ENCODE data around the gene PAXX.

The PAXX gene

GRCh38 chr9:136952876-136953770, 39.1 kb upstream of the PAXX start:
- DNase-seq (ENCODE audit: low read depth), result no peak

GRCh38 chr9:136953771-136954269, 38.4 kb upstream of the PAXX start:
- DNase-seq (ENCODE audit: low read depth), result no peak

- no peak for DNase-seq (ENCODE audit: low read depth)
Measured at GRCh38 chr9:136954270-136955083, 37.7 kb upstream of the PAXX start.

- no peak for DNase-seq (ENCODE audit: low read depth)
Measured at GRCh38 chr9:136955202-136955942, 36.9 kb upstream of the PAXX start.

GRCh38 chr9:136955943-136956335, 36.3 kb upstream of the PAXX start:
- no peak for DNase-seq (ENCODE audit: low read depth)

- no peak for DNase-seq (ENCODE audit: low read depth)
Measured at GRCh38 chr9:136956604-136957003, 35.6 kb upstream of the PAXX start.

- no peak for DNase-seq (ENCODE audit: low read depth)
Measured at GRCh38 chr9:136957461-136957860, 34.8 kb upstream of the PAXX start.

- no peak for DNase-seq (ENCODE audit: low read depth)
Measured at GRCh38 chr9:136957901-136958300, 34.3 kb upstream of the PAXX start.

- no peak for DNase-seq (ENCODE audit: low read depth)
Measured at GRCh38 chr9:136958473-136958872, 33.7 kb upstream of the PAXX start.

GRCh38 chr9:136958898-136959850, 33.0 kb upstream of the PAXX start:
- no peak for DNase-seq (ENCODE audit: low read depth)

GRCh38 chr9:136960212-136960937, 31.8 kb upstream of the PAXX start:
- no peak for DNase-seq (ENCODE audit: low read depth)

- DNase-seq (ENCODE audit: low read depth), result no peak
Measured at GRCh38 chr9:136960938-136961275, 31.3 kb upstream of the PAXX start.

GRCh38 chr9:136961279-136962065, 30.8 kb upstream of the PAXX start:
- no peak for DNase-seq (ENCODE audit: low read depth)

GRCh38 chr9:136962163-136962562, 30.1 kb upstream of the PAXX start:
- DNase-seq (ENCODE audit: low read depth), result no peak

GRCh38 chr9:136962701-136963248, 29.4 kb upstream of the PAXX start:
- no peak for DNase-seq (ENCODE audit: low read depth)

- DNase-seq (ENCODE audit: low read depth), result no peak
Measured at GRCh38 chr9:136963341-136963740, 28.9 kb upstream of the PAXX start.

GRCh38 chr9:136963751-136964150, 28.5 kb upstream of the PAXX start:
- DNase-seq (ENCODE audit: low read depth), result no peak

- DNase-seq (ENCODE audit: low read depth), result no peak
Measured at GRCh38 chr9:136964171-136964689, 28.0 kb upstream of the PAXX start.

GRCh38 chr9:136964833-136965422, 27.3 kb upstream of the PAXX start:
- DNase-seq (ENCODE audit: low read depth), result no peak

All from stimulated activated CD8-positive, alpha-beta memory T cell treated with anti-CD3 and anti-CD28 coated beads, Interleukin-12 subunit alpha, Interleukin-12 subunit beta, amount 100 ng/mL, for 4 hours (primary cell).